MCF 10A (cell line): ENCODE measurements around the gene STIL. TPM values are rescaled to one million over a fixed set of nuclear protein-coding genes. Genes with fewer than 3 reads are reported as not detected.

Experiments used
- BruUV-seq: library from RNA; stranded (reverse); fragments of 400-500 nt; replicated peaks from 2 replicates; lab custom pipeline; 2021; lab: Mats Ljungman, UMichigan
- CTCF ChIA-PET: fragments of 300-600 bp; sonication (Branson Sonifier 250); formaldehyde crosslinking; extraction: SDS; loops from one replicate; lab custom pipeline; 2021; ENCODE audit warnings: antibody characterized with exemption, inconsistent platforms; lab: Yijun Ruan, JAX
- POLR2A ChIA-PET: fragments of 300-600, 350-650 bp; sonication (Branson Sonifier 250); formaldehyde crosslinking; extraction: SDS; loops from one replicate; lab custom pipeline; 2020; ENCODE audit warnings: antibody characterized with exemption, inconsistent platforms; lab: Yijun Ruan, JAX
- DNase-seq: peaks from one replicate; pipeline ENCODE4 v3.0.0-alpha.2; 2018; ENCODE audit not compliant: unreplicated experiment
- H3K27ac Mint-ChIP-seq: one replicate; pipeline ENCODE4 v1.8.0; 2022; ENCODE audit warnings: mild to moderate bottlenecking, low read depth, mixed read lengths; ENCODE audit not compliant: unreplicated experiment
- H3K27me3 Mint-ChIP-seq: one replicate; pipeline ENCODE4 v1.8.0; 2022; ENCODE audit warnings: mixed read lengths; ENCODE audit not compliant: insufficient read depth, unreplicated experiment
- H3K36me3 Mint-ChIP-seq: one replicate; pipeline ENCODE4 v1.8.0; 2022; ENCODE audit warnings: mild to moderate bottlenecking, moderate library complexity, mixed read lengths; ENCODE audit not compliant: insufficient read depth, unreplicated experiment
- H3K4me1 Mint-ChIP-seq: one replicate; pipeline ENCODE4 v1.8.0; 2022; ENCODE audit warnings: mixed read lengths; ENCODE audit not compliant: insufficient read depth, unreplicated experiment
- H3K4me3 Mint-ChIP-seq: one replicate; pipeline ENCODE4 v1.8.0; 2022; ENCODE audit warnings: mild to moderate bottlenecking, moderate library complexity, mixed read lengths; ENCODE audit not compliant: unreplicated experiment
- H3K9me3 Mint-ChIP-seq: one replicate; pipeline ENCODE4 v1.8.0; 2022; ENCODE audit warnings: mixed read lengths; ENCODE audit not compliant: unreplicated experiment
- intact Hi-C: fragments of 100-400 bp; cut with micrococcal nuclease; formaldehyde crosslinking; loops from 2 replicates; pipeline ENCODE4 v1.14.1; 2022
- total RNA-seq: library from RNA; stranded (reverse); gene quantifications from 2 replicates; pipeline ENCODE4 v1.2.3, GENCODE V29; 2022
- TF ChIP-seq, protein P1 (sequence below): fragments of 200-600 bp; IDR thresholded peaks from one replicate; pipeline ENCODE4 v1.8.0; 2022; ENCODE audit warnings: antibody characterized with exemption, mild to moderate bottlenecking; ENCODE audit not compliant: unreplicated experiment

The STIL gene
- total RNA-seq, 1 experiment from 2014 or later, result 12.6 TPM

DNA sequence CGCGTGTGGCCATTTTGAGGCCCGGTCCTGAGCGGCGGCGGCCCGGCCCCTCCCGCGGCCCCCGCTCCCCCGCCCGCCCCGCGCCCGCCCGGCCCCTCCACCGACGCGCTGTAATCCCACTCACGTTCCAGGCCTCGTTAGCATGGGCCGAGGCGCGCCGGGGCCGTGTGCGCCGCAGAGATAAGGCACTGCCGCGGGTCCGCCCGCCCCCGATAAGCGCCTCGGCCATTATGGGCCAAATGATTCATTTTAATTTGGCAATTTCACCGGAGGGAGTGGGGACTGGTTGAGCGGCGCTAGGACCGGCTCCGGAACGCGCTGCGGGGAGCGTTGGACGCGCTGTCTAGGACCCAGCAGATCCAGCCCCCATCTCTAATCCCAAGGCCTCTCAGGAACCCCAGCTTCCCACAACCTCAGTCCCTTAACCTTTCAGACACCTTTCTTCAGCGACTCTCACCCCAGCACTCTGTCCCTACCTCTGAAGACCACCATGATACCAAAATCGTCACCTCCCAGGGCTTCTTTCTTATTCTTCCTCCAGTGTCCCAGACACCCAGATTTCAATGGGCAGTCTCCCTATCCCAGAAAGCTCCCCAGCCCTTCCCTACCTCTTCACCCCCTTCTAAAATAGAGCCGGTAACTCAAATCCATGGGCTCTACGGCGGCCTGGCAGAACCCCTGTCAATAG, 81.6 kb downstream of the STIL start, which contains the start of gene TAL1:
Gene TAL1, minus strand, starts transcription at position 39 of the 688 bp plus-strand sequence. CDS start 6,337 bp downstream, outside the sequence.
- Mint-ChIP-seq H3K4me3 (no peak within 1 kb of the TSS), H3K36me3 (no peaks in the 10 kb centered on the region), H3K27ac (no peak within 1 kb of the TSS), H3K9me3 (no peaks in the 10 kb centered on the region), H3K27me3 (peaks cover 44% of the 10 kb centered on the region), H3K4me1 (peaks cover under 1% of the 10 kb centered on the region)
- TF ChIP-seq, protein P1, sequence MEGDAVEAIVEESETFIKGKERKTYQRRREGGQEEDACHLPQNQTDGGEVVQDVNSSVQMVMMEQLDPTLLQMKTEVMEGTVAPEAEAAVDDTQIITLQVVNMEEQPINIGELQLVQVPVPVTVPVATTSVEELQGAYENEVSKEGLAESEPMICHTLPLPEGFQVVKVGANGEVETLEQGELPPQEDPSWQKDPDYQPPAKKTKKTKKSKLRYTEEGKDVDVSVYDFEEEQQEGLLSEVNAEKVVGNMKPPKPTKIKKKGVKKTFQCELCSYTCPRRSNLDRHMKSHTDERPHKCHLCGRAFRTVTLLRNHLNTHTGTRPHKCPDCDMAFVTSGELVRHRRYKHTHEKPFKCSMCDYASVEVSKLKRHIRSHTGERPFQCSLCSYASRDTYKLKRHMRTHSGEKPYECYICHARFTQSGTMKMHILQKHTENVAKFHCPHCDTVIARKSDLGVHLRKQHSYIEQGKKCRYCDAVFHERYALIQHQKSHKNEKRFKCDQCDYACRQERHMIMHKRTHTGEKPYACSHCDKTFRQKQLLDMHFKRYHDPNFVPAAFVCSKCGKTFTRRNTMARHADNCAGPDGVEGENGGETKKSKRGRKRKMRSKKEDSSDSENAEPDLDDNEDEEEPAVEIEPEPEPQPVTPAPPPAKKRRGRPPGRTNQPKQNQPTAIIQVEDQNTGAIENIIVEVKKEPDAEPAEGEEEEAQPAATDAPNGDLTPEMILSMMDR, result no peak
- no TSS peak for BruUV-seq
- DNase-seq, result no peak
- CTCF ChIA-PET, result no interaction called here
- intact Hi-C loops, result no loop called here
- POLR2A ChIA-PET, result no interaction called here

- TF ChIP-seq, protein P1, result no peak
- Mint-ChIP-seq H3K4me1 (no peaks in the 10 kb centered on the region), H3K27me3 (peaks cover 44% of the 10 kb centered on the region), H3K27ac (no peak overlapping the region), H3K36me3 (no peaks in the 10 kb centered on the region), H3K9me3 (no peaks in the 10 kb centered on the region), H3K4me3 (no peak overlapping the region)
- no peak for DNase-seq
- ChIA-PET CTCF (no interaction called here), POLR2A (no interaction called here)
- no TSS peak for BruUV-seq
- intact Hi-C loops, result no loop called here
These were observed 82.4 kb downstream of the STIL start for GRCh38 chr1:47231301-47232186.

- CTCF ChIA-PET, result interaction anchor here (0.6 kb wide), 1 partner anchor 32 kb away, joined by 3 read pairs; no protein-coding TSS in a partner anchor
- no TSS peak for BruUV-seq
- H3K9me3 Mint-ChIP-seq, result no peaks in the 10 kb centered on the region
These were observed 83.2 kb downstream of the STIL start for GRCh38 chr1:47230692-47231300.

More at GRCh38 chr1:47230692-47231300, 83.2 kb downstream of the STIL start:
- TF ChIP-seq, protein P1, result no peak
- no peak for DNase-seq
- Mint-ChIP-seq H3K4me3 (no peak overlapping the region), H3K27ac (no peak overlapping the region), H3K4me1 (no peaks in the 10 kb centered on the region), H3K36me3 (no peaks in the 10 kb centered on the region), H3K27me3 (peaks cover 44% of the 10 kb centered on the region)
- intact Hi-C loops, result no loop called here
- POLR2A ChIA-PET, result no interaction called here
